Endodermal cell (in vitro differentiated cells): Measurements from ENCODE around the gene STUB1. TPM values are rescaled to one million over a fixed set of nuclear protein-coding genes. Genes with fewer than 3 reads are reported as not detected.

ENCODE experiments used
- DNase-seq: peaks from one replicate; pipeline ENCODE4 v3.0.0-alpha.2; 2017
- H3K27ac ChIP-seq: 2 replicates; pipeline ENCODE4 v1.5.1; 2013; ENCODE audit warnings: mild to moderate bottlenecking, low read depth, low read length, moderate library complexity
- H3K27me3 ChIP-seq: 2 replicates; pipeline ENCODE4 v1.6.1; 2013; ENCODE audit warnings: mild to moderate bottlenecking, low read length, moderate library complexity; ENCODE audit not compliant: insufficient read depth, control insufficient read depth, poor library complexity, severe bottlenecking
- H3K36me3 ChIP-seq: 2 replicates; pipeline ENCODE4 v1.7.0; 2013; ENCODE audit warnings: mild to moderate bottlenecking, low read length, moderate library complexity; ENCODE audit not compliant: control insufficient read depth, insufficient read depth
- H3K4me1 ChIP-seq: one replicate; pipeline ENCODE4 v1.7.0; 2013; ENCODE audit warnings: low read length; ENCODE audit not compliant: control insufficient read depth, insufficient read depth
- H3K4me3 ChIP-seq: 2 replicates; pipeline ENCODE4 v1.5.1; 2013; ENCODE audit warnings: mild to moderate bottlenecking, low read length, moderate library complexity
- H3K9ac ChIP-seq: 2 replicates; pipeline ENCODE4 v1.6.1; 2013; ENCODE audit warnings: mild to moderate bottlenecking, low read length, moderate library complexity; ENCODE audit not compliant: poor library complexity, severe bottlenecking; ENCODE audit errors: extremely low read depth
- H3K9me3 ChIP-seq: 2 replicates; pipeline ENCODE4 v1.6.1; 2013; ENCODE audit warnings: mild to moderate bottlenecking, low read length, moderate library complexity; ENCODE audit not compliant: control insufficient read depth
- H3K27ac Mint-ChIP-seq: 2 replicates; pipeline ENCODE4 v1.8.0; 2020; ENCODE audit warnings: mixed read lengths
- H3K27me3 Mint-ChIP-seq: 2 replicates; pipeline ENCODE4 v1.8.0; 2021; ENCODE audit warnings: mild to moderate bottlenecking, mixed read lengths; ENCODE audit not compliant: insufficient read depth
- H3K36me3 Mint-ChIP-seq: 2 replicates; pipeline ENCODE4 v1.8.0; 2020; ENCODE audit warnings: low read depth, mixed read lengths
- H3K4me1 Mint-ChIP-seq: 2 replicates; pipeline ENCODE4 v1.8.0; 2020; ENCODE audit warnings: mixed read lengths
- H3K4me3 Mint-ChIP-seq: 2 replicates; pipeline ENCODE4 v1.8.0; 2020; ENCODE audit warnings: mild to moderate bottlenecking, moderate library complexity, mixed read lengths
- H3K9me3 Mint-ChIP-seq: 2 replicates; pipeline ENCODE4 v1.8.0; 2020; ENCODE audit warnings: mild to moderate bottlenecking, mixed read lengths
- CTCF ChIP-seq: fragments of 200-600 bp; sonication (generic); conservative IDR thresholded peaks from 2 replicates; pipeline ENCODE4 v1.5.0; 2021; ENCODE audit warnings: antibody characterized with exemption, mild to moderate bottlenecking
- WGBS, 2 experiments: methylation state at CpG; one replicate each; pipeline versions ENCODE4 v1.1.5 to v1.1.7; 2013; ENCODE audit warnings: missing lambda C conversion rate in 2 of 2, mixed read lengths in 1 of 2; ENCODE audit not compliant: insufficient coverage in 1 of 2, insufficient read length in 1 of 2; 5-methylcytosine and 5-hydroxymethylcytosine counted together
- total RNA-seq, 2 donors: library from RNA; stranded (reverse); fragmentation: NEBNext Ultra II Directional in 1 of 2; extraction: Animal tissue kit (Norgen Biotek cat#: 25700) in 1 of 2; gene quantifications; 2 replicates in 1 of 2; 3 replicates in 1 of 2; pipeline ENCODE4 v1.2.1, GENCODE V29; 2021

STUB1 gene
- total RNA-seq, 2 donors from 2014 or later, result 105 to 124 TPM

- H3K9me3 ChIP-seq, result no peaks in the 10 kb centered on the region
- no peak overlapping the region for H3K4me3 Mint-ChIP-seq
- H3K27me3 Mint-ChIP-seq, result no peaks in the 10 kb centered on the region
These were observed 33.5 kb upstream of the STUB1 start for GRCh38 chr16:646679-647172.

DNA sequence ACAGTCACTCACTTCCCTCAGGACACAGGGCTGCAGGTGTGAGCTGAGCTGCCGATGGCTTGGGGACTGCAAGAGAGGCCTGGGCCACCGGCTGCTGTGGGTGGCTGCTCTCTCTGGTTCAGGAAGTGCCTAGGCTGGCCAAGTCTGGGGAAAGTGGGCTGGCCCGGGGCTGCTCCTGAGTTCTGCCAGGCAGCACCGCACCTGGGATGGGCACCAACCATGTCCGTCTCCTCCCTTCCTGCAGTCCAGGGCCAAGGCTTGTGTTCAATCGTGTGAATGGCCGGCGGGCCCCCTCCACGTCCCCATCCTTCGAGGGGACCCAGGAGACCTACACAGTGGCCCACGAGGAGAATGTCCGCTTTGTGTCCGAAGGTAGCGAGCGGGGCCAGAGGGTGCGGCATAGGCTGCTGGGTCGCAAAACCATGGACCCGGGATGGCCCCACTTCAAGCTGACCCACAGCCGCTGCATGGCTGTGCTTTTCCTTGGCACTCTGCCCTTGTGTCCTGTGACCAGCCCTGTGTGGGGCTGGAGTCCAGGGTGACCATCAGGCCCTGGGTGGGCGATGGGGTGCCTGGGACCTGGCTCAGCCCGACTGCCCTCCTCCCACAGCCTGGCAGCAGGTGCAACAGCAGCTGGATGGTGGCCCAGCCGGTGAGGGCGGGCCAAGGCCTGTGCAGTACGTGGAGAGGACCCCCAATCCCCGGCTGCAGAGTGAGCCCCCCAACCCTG lies 32.9 kb upstream of the STUB1 start:
- H3K27me3 ChIP-seq, result no peaks in the 10 kb centered on the region
- DNase-seq, result no peak
- H3K27ac ChIP-seq, result no peak overlapping the region
- no peaks in the 10 kb centered on the region for H3K4me1 ChIP-seq
- H3K4me3 Mint-ChIP-seq, result no peak overlapping the region
- no peaks in the 10 kb centered on the region for H3K36me3 ChIP-seq
- WGBS, 2 experiments, result 93 to 99% methylated on average over 19 to 24 of the region's 25 CpGs
- H3K4me1 Mint-ChIP-seq, result no peaks in the 10 kb centered on the region
- H3K36me3 Mint-ChIP-seq, result no peaks in the 10 kb centered on the region
- H3K9me3 ChIP-seq, result no peaks in the 10 kb centered on the region
- H3K9me3 Mint-ChIP-seq, result no peaks in the 10 kb centered on the region
- TF ChIP-seq CTCF, result no peak
- H3K4me3 ChIP-seq, result no peak overlapping the region
- H3K27me3 Mint-ChIP-seq, result no peaks in the 10 kb centered on the region
- no peak overlapping the region for H3K27ac Mint-ChIP-seq
- no peak overlapping the region for H3K9ac ChIP-seq

More at GRCh38 chr16:646679-647172, 33.5 kb upstream of the STUB1 start:
- 93 to 96% methylated on average over 2 to 22 of the region's 22 CpGs for WGBS, 2 experiments
- no peak overlapping the region for H3K27ac ChIP-seq
- Mint-ChIP-seq H3K36me3 (no peaks in the 10 kb centered on the region), H3K9me3 (no peaks in the 10 kb centered on the region), H3K4me1 (no peaks in the 10 kb centered on the region), H3K27ac (no peak overlapping the region)
- no peak overlapping the region for H3K9ac ChIP-seq
- H3K4me3 ChIP-seq, result no peak overlapping the region
- TF ChIP-seq CTCF, result no peak
- H3K4me1 ChIP-seq, result no peaks in the 10 kb centered on the region
- no peaks in the 10 kb centered on the region for H3K27me3 ChIP-seq
- no peak for DNase-seq
- no peaks in the 10 kb centered on the region for H3K36me3 ChIP-seq

DNA sequence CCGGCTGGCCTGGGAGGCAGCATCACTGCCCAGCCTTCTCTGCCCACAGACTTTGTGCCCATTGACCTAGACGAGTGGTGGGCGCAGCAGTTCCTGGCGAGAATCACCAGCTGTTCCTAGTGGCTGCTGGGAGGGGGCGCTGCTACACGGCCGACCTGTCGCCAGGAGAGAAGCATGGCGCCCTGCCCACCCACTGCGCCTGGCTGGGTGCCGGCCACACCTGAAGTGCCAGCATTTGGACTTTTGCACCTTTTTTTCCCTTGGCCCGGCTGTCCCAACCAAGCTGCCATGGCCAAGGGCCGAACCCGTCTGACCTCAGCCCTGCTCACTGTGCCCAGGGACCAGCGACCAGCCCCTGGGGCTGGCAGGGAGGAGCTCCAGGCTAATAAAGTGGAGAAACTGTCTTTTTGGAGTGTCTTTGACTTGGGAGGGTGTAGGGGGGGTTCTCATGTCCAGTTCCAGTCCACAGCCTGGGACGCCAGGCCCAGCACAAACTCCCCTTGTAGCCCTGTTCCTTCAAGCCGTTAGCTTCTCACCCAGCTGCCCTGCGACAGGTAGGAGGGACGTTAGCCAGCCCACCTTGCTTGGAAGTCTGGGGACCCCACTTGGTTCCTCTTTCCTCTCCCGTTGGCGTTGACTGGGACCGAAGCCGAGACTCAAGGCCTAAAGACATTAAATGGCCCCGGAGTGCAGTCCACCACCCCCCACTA lies 32.0 kb upstream of the STUB1 start:
- H3K27ac ChIP-seq, result peak overlapping the region; percentile 66
- no peaks in the 10 kb centered on the region for H3K27me3 ChIP-seq
- WGBS, 2 experiments, result 60 to 66% methylated on average over 18 to 24 of the region's 24 CpGs
- Mint-ChIP-seq H3K36me3 (no peaks in the 10 kb centered on the region), H3K4me3 (peak overlapping the region; percentile 68), H3K27ac (peak overlapping the region; percentile 85), H3K4me1 (no peaks in the 10 kb centered on the region), H3K9me3 (no peaks in the 10 kb centered on the region), H3K27me3 (no peaks in the 10 kb centered on the region)
- no peaks in the 10 kb centered on the region for H3K4me1 ChIP-seq
- H3K4me3 ChIP-seq, result peak overlapping the region; percentile 87
- DNase-seq, result peak; percentile 83
- H3K9ac ChIP-seq, result peak overlapping the region; percentile 74
- no peaks in the 10 kb centered on the region for H3K9me3 ChIP-seq
- peak; percentile 79 for TF ChIP-seq CTCF
- no peaks in the 10 kb centered on the region for H3K36me3 ChIP-seq
